H54 (cell line): ENCODE measurements around the gene CDRT4.

Experiments used
- DNase-seq: peaks from one replicate; pipeline ENCODE4 v3.0.0; 2011; ENCODE audit warnings: low spot score, mixed read lengths; ENCODE audit not compliant: insufficient read length
- FAIRE-seq: peaks from 3 replicates; lab custom pipeline; 2011; peaks lifted over from hg19 to GRCh38; lab: Jason Lieb, UNC
- POLR2A ChIP-seq: IDR thresholded peaks from 2 replicates; pipeline ENCODE4 v1.6.1; 2011; ENCODE audit warnings: low read depth, mild to moderate bottlenecking, low read length

CDRT4 gene

DNA sequence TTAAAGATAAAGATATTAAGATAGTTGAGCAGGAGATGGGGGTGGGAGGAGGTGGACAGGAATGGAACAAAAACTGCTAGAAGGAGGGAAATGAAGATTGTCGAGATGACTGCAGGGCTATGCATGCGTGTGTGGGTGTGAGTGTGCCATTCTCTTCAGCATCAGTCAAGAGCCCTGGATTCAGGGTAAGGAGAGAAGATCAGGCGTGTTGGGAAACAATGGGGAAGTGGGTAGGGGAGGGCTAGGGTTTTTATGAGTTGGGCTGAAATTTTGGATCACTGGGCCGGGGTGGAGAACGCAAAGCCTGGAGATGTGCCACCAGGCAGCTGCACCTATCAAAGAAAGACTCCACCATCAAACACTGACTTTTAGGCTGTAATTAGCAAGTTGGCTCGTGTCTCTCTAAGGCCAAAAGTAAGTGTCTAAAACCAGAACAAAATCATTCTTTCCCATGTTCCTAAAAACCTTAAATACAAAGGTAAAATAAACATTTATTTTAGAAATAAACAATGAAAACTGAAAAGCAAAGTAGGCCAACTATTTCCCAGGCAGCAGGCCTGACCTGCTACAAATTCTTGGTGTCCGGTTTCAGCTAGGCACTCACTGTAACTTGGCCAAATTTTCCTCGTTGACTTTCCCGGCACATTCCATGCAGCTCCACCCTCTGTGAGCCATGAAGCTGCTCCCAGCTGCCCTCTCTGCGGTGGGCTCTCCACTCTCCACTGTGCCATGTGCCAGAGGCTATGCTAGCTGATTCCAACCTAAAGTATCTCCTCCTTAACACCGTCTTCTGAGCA lies 4.2 kb downstream of the CDRT4 start:
- DNase-seq (no peak), FAIRE-seq (no peak)
- TF ChIP-seq POLR2A = no peak

DNA sequence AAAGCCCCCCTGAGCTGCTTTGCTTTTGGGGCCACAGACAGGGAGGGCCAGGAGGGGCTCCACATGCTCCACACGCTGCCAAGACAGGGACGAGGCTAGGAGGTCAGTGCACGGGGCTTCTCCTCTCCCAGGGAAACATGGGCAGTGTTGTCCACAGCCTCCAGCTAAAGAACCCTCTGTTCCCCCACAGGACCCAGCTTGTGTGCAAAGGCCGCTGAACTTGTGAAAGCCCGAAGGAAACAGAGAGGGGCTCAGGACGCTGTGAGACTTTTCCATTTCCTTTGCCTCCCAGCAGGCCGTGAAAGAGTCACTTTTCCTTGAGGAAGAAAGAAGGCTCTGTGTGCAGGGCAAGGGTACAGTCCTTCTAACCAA lies 9.7 kb downstream of the CDRT4 start:
- FAIRE-seq = no peak
- TF ChIP-seq POLR2A = no peak
- no peak for DNase-seq

DNA sequence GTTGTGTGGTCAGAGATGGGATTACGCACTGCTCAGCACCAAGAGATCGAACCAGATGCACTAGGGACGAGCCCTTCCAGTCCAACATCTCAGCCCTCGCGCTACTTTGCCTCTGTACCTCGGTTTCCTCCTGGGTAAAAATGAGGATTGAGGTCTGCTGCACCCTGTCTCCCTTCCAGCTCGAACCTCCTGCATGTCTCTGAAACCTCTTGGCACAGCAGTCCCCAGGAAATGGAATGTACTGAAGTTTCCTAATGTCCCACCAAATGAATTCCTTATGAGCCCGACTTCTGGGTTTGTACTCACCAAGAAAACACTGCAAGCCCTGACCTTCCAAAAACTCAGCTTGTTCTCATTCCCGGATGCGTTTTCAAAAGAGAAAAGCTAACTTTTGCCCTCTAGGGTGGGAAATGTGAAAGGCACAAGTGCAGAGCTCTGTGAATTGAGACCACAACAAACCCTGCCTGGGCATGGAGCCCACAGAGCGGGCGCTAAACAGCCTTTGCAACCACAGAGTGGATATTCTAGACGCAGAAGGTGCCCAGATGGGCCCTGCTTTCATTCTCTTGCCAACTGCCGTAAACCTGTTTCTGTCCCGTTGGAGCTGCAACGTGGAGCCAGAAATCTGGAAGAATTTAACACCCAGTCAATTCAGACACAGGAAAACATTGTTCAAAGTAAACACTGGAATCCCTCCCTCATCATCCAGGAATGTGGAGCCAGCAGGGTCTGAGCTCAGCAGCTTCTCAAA lies 10.3 kb downstream of the CDRT4 start:
- no peak for DNase-seq

DNA sequence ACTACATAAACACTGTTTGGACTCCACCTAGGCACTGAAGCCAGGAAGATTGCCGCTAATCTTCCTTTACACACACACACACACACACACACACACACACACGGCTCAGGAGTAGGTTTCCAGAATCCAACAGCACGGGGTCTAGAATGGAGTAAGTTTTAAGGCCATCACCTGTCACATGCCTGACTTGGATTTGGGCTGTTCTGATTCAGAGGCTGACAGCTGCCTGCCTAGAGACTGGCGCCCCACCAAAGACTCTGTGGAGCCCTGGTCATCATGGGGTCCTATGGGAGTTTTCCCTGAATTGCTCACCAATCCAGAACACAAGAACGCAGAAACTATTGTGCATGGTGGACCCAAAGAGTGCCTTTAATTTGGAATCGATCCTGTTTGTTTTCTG lies 10.9 kb downstream of the CDRT4 start:
- no peak for TF ChIP-seq POLR2A
- DNase-seq (no peak), FAIRE-seq (no peak)

More for the DNA sequence above, 10.3 kb downstream of the CDRT4 start:
- no peak for TF ChIP-seq POLR2A
- FAIRE-seq = no peak

DNA sequence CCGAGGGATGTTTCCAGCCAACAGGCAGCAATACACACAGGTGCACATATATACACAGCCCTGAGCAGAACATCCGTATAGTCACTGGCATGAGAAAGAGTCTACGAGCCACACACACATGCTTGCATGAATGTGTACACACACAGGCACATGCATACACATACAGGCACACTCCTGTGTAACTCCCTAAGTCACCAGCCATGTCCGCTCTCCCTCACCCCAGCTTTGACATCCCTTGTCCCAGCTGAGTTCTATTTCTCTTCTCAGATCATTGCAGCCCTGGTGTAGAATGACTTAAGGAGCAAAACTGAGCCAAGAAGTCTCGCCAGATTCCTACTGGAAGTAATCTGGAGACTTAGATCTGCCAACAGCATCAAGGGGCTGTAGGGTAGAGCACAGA lies 13.1 kb downstream of the CDRT4 start:
- DNase-seq (no peak), FAIRE-seq (no peak)
- TF ChIP-seq POLR2A = no peak

DNA sequence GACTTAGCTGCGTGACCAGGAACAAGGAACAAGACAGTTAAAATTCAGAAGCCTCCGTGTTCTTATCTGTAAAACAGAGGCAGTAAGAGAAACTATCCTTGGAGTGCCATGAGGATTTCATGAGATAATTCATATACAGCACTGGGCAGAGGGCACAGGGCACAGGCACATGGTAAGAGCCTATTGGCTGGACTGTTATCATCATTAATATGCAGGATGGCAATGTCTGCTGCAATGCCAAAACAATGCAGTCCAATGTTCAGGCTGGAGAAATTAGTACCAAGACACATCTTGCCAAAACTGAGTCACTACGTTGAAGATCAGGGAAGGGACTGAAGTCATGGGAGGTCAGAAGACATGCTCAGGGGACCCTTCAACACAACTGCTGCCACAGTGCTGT lies 13.6 kb downstream of the CDRT4 start:
- FAIRE-seq = no peak
- DNase-seq = no peak
- no peak for TF ChIP-seq POLR2A

DNA sequence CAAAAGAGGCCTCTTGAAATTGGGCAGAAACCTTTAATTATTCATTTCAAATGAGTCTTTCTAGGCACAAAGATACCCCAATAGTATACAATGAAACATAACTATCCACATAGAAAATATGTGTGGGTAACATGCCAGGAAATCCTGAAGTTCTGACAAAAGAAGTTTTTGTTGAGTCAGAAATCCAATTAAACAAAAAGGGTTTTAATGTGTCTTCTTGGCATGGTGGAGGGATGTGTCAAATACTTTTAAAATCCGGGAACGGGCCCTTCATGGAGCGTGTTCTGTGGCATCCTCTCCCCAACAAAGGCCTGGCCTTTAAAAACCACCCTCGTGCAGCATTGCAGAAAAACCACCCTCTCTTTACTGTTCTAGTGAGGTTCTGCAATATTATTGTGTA lies 14.2 kb downstream of the CDRT4 start:
- TF ChIP-seq POLR2A = no peak

DNA sequence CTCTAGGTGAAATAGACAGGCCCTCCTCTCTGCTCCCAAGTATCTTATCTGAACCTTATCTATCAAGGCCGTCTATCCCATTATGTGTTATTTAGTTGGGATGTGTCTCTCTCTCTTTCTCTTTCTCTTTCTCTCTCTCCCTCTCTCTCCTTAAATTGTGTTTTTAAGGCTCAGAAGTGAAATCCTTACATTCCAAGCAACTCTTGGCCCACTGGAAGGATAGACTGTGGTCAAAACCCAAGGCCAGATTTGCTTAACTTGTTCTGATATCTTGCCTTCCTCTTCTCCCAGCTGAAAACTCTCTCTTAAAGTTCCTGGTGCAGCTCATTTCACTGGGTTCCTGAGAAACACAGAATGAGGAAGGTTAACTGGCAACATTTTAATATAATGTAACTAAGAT lies 14.7 kb downstream of the CDRT4 start:
- DNase-seq (no peak), FAIRE-seq (no peak)
- no peak for TF ChIP-seq POLR2A

More for the DNA sequence above, 14.2 kb downstream of the CDRT4 start:
- FAIRE-seq (no peak), DNase-seq (no peak)

DNA sequence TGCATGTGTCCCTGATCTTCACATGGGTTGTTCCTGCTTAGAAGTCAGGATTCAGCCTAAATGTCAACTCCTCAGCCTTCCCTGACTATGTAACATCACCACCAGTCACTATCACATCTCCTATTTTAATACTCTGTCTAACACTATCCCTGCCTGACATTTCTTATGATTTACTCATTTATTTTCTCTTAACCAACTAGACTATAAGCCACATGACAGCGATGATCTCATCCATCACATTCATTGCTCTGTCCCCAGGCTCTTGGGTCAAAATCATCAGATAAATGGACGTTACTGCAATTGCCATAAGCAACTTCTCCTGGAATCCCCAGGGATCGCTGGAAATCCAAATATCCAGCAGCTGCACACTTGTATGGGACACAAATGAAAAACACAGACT lies 15.7 kb downstream of the CDRT4 start:
- TF ChIP-seq POLR2A = no peak
- FAIRE-seq = no peak

DNA sequence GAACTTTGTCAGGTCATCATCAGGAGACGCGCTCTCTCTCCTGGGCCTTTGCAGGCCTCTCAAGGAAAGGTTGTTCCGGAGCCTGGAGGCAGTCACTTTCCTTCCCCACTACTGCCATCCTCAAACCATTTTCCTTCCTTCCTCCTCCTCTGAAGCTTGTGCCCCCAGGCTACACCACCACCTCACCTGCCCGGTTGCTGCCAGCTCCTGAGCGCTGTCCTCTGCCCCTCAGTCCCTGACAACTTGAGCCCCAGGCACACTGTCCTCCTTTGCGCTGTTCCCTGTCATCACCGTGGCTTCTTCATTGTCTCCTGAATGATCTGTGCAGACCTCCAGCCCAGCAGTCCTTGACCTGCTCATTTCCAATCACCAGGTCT lies 18.9 kb downstream of the CDRT4 start:
- no peak for DNase-seq
- TF ChIP-seq POLR2A = no peak
- no peak for FAIRE-seq

More for the DNA sequence above, 15.7 kb downstream of the CDRT4 start:
- no peak for DNase-seq

DNA sequence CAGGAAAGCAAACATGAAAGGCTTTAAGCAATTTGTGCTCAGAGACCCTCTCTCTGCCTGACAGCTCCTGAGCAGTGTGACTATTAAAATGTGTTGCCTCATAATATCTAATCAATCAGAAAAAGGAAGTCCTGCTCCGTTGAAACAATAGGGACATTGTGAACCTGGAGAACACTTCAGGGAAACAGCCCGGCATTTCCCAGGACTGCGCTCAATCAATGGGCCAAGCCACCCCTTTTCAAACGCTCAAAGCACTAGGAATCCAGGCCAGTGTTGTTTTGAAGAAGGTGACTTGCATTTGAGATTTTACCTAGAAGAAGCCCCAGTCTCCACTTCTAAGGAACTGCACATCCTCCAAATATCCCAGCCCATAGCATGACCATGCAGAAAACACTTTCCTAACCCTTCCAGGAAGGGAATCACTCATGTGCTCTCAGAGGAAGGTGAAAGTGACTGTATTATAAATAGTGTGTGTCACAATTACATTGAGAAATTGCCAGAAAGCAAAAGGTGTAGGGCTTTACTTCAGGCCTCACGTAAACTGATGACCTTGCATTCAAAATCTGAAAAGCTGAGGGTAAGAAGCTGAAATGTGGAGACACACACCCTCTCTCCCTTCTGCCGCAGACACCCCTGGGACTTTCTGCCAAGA lies 19.4 kb downstream of the CDRT4 start:
- DNase-seq (no peak), FAIRE-seq (no peak)
- no peak for TF ChIP-seq POLR2A

DNA sequence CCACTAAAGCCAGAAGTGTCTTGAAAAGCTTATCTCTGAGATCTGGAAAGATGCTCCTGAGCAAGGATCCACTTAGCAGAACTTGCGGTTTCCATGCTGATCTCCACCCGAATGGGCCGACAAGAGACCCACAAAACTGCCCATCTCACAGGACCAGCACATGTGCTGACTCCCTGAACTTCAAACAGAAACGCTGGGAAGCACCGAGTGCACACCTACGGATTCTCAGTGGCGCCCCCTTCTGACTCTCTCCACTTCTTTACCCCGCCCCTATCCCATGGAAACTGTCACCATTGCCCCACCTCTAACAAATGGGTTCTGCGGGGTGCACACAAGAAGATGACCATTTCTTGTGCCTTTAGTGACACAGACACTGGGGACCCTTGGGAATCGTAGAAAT lies 21.4 kb downstream of the CDRT4 start:
- FAIRE-seq (no peak), DNase-seq (no peak)
- no peak for TF ChIP-seq POLR2A

DNA sequence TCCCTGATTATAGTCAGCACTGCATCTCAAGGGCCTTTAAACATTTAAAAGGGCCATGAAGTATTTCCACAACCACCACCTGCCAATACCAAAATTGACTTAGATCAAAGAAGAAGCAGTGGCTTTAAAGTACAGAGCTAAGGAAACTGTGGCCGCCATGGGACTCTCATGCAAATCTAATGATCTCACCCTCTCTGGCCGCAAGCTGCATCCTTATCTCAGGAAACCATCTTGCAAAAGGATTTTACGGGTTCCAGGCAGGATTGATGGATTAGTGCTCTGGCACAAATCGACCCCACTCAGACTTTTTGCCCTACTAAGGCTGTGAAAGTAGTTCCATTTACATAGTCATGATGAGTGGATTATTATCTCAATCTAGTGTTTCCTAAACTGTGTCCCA lies 22.6 kb downstream of the CDRT4 start:
- no peak for TF ChIP-seq POLR2A
- DNase-seq (no peak), FAIRE-seq (no peak)
